Esophagus squamous epithelium (tissue), 4 donors: ENCODE data around the gene SKA2.

Experiments used
- POLR2A ChIP-seq, 4 donors: fragments of 450-650 bp; IDR thresholded peaks; one replicate each; pipeline ENCODE4 v1.6.1; 2017; ENCODE audit warnings: antibody characterized with exemption in 4 of 4, mild to moderate bottlenecking in 4 of 4, moderate library complexity in 3 of 4
- TF ChIP-seq, protein P1 (sequence below), 6 experiments: fragments of 450-650 bp in 4 of 6; fragments of 200-600 bp in 2 of 6; sonication (generic) in 2 of 6; IDR thresholded peaks; one replicate each; pipeline ENCODE4 v1.5.1; 2016 to 2019; ENCODE audit warnings: antibody characterized with exemption in 6 of 6, mild to moderate bottlenecking in 4 of 6, moderate library complexity in 4 of 6

DNA sequence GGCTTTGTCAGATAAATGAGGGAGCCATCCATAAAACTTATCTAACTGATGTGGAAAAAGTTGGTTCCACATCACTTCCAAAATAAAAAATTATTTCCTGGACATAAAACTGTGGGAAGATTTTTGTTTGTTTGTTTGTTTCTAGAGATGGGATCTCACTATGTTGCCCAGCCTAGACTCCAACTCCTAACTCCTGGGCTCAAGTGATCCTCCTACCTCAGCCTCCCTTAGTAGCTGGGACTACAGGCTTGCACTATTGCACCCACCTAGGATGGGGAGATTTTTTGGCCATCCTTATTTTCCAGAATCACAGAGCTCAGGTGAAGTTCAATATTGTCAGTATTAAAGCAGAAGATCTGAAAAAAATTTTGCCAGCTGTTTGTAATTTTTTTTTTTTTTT, 31.0 kb upstream of the SKA2 start:
- TF ChIP-seq, protein P1, sequence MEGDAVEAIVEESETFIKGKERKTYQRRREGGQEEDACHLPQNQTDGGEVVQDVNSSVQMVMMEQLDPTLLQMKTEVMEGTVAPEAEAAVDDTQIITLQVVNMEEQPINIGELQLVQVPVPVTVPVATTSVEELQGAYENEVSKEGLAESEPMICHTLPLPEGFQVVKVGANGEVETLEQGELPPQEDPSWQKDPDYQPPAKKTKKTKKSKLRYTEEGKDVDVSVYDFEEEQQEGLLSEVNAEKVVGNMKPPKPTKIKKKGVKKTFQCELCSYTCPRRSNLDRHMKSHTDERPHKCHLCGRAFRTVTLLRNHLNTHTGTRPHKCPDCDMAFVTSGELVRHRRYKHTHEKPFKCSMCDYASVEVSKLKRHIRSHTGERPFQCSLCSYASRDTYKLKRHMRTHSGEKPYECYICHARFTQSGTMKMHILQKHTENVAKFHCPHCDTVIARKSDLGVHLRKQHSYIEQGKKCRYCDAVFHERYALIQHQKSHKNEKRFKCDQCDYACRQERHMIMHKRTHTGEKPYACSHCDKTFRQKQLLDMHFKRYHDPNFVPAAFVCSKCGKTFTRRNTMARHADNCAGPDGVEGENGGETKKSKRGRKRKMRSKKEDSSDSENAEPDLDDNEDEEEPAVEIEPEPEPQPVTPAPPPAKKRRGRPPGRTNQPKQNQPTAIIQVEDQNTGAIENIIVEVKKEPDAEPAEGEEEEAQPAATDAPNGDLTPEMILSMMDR (IDR thresholded peaks at IDR 0.05), result no peak
- TF ChIP-seq POLR2A (IDR thresholded peaks at IDR 0.05), result no peak
